Measurements from ENCODE around the gene NOCT. TPM values are rescaled to one million over a fixed set of nuclear protein-coding genes. Genes with fewer than 3 reads are reported as not detected.

Gene NOCT, protein sequence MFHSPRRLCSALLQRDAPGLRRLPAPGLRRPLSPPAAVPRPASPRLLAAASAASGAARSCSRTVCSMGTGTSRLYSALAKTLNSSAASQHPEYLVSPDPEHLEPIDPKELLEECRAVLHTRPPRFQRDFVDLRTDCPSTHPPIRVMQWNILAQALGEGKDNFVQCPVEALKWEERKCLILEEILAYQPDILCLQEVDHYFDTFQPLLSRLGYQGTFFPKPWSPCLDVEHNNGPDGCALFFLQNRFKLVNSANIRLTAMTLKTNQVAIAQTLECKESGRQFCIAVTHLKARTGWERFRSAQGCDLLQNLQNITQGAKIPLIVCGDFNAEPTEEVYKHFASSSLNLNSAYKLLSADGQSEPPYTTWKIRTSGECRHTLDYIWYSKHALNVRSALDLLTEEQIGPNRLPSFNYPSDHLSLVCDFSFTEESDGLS
- 22.2 TPM for total RNA-seq

GRCh38 chr4:139015269-139015947 is at the start of gene NOCT:
Gene NOCT, plus strand, starts transcription at chr4:139015781. Its CDS starts 201 bp downstream, at chr4:139015982.

Small RNA genes lying within 50 kb of the gene (small RNA-seq; reads per million reads assigned to genes)
- not detected for gene RNU6-531P (ENCODE audit: low replicate concordance)

Other genes with a start within 250 kb of the NOCT start
- 143 TPM for gene ELF2, start 161.4 kb downstream of the NOCT start, total RNA-seq